K562 (cell line): ENCODE results near the gene RRAS. TPM values are rescaled to one million over a fixed set of nuclear protein-coding genes. Genes with fewer than 3 reads are reported as not detected.

Experiments
- ATAC-seq: fragments of 200-7000 bp; cut with Tn5 transposase; 3 replicates; pipeline ENCODE4 v1.9.1; 2020; ENCODE audit warnings: moderate library complexity
- BruUV-seq: library from RNA; stranded (reverse); fragments of 400-500 nt; replicated peaks from 2 replicates; lab custom pipeline; 2021; lab: Mats Ljungman, UMichigan
- CTCF ChIA-PET: fragments of 300-600 bp; formaldehyde crosslinking; extraction: SDS; loops from one replicate; lab custom pipeline; 2021; ENCODE audit warnings: low intra/inter-chr PET ratio; lab: Yijun Ruan, JAX
- POLR2A ChIA-PET: fragments of 300-600, 350-650 bp; sonication (Branson Sonifier 250); formaldehyde crosslinking; extraction: SDS; loops from one replicate; lab custom pipeline; 2021; ENCODE audit warnings: antibody characterized with exemption, inconsistent platforms; lab: Yijun Ruan, JAX
- DNase-seq, 4 experiments: peaks; one replicate each; pipeline versions ENCODE4 v3.0.0 to v3.0.0-alpha.2; 2011 to 2018; ENCODE audit warnings: low spot score in 3 of 4, mixed read lengths in 3 of 4; ENCODE audit errors: extremely low read depth in 1 of 4
- FAIRE-seq: peaks from 2 replicates; lab custom pipeline; 2011; peaks lifted over from hg19 to GRCh38; lab: Jason Lieb, UNC
- H2AFZ ChIP-seq: 2 replicates; pipeline ENCODE4 v1.6.0; 2011; ENCODE audit warnings: low read depth, low read length, control low read depth, inconsistent platforms
- H3K27ac ChIP-seq: fragments of 200-600 bp; 3 replicates; pipeline ENCODE4 v1.8.0; 2011; ENCODE audit warnings: low read depth, mild to moderate bottlenecking, control low read depth, inconsistent platforms, low read length, moderate library complexity, mixed read lengths; ENCODE audit errors: extremely low read depth
- H3K27me3 ChIP-seq, 2 experiments: fragments of 300-600 bp in 1 of 2; 2 replicates in 1 of 2; 3 replicates in 1 of 2; pipeline versions ENCODE4 v1.6.0 to v1.8.0; 2011; ENCODE audit warnings: inconsistent platforms in 2 of 2, low read length in 2 of 2, mild to moderate bottlenecking in 1 of 2, mixed read lengths in 1 of 2, moderate library complexity in 1 of 2; ENCODE audit not compliant: control insufficient read depth in 2 of 2, insufficient read depth in 2 of 2
- H3K36me3 ChIP-seq: fragments of 300-600 bp; 3 replicates; pipeline ENCODE4 v1.8.0; 2011; ENCODE audit warnings: mild to moderate bottlenecking, low read length, inconsistent platforms; ENCODE audit not compliant: control insufficient read depth, insufficient read depth
- H3K4me1 ChIP-seq, 2 experiments: fragments of 200-600 bp in 1 of 2; replicated peaks in 1 of 2; 2 replicates in 1 of 2; 3 replicates in 1 of 2; pipeline versions ENCODE4 v1.5.1 to v1.8.0; 2011; ENCODE audit warnings: inconsistent platforms in 2 of 2, low read length in 2 of 2, mild to moderate bottlenecking in 1 of 2, mixed read lengths in 1 of 2, moderate library complexity in 1 of 2; ENCODE audit not compliant: control insufficient read depth in 2 of 2, insufficient read depth in 2 of 2
- H3K4me2 ChIP-seq: 2 replicates; pipeline ENCODE4 v1.6.1; 2011; ENCODE audit warnings: low read length, control low read depth, inconsistent platforms, mixed read lengths; ENCODE audit not compliant: insufficient read depth
- H3K4me3 ChIP-seq: fragments of 200-600 bp; sonication (generic), shearing (Covaris generic); 2 replicates; pipeline ENCODE4 v1.5.1; 2016; ENCODE audit warnings: control low read depth, inconsistent platforms
- H3K79me2 ChIP-seq: fragments of 200-600 bp; 3 replicates; pipeline ENCODE4 v1.8.0; 2011; ENCODE audit warnings: low read length, inconsistent platforms; ENCODE audit not compliant: control insufficient read depth, insufficient read depth
- H3K9ac ChIP-seq, 2 experiments: 2 replicates each; pipeline versions ENCODE4 v1.6.0 to v1.6.1; 2011; ENCODE audit warnings: low read depth in 2 of 2, low read length in 2 of 2, control low read depth in 1 of 2, inconsistent platforms in 1 of 2, mild to moderate bottlenecking in 1 of 2, mixed read lengths in 1 of 2; ENCODE audit not compliant: insufficient read depth in 1 of 2
- H3K9me1 ChIP-seq: one replicate; pipeline ENCODE4 v1.6.0; 2011; ENCODE audit warnings: inconsistent platforms, mild to moderate bottlenecking, low read length, moderate library complexity; ENCODE audit not compliant: control insufficient read depth, insufficient read depth
- H3K9me3 ChIP-seq: replicated peaks from 2 replicates; pipeline ENCODE4 v1.5.1; 2011; ENCODE audit warnings: low read depth, low read length, inconsistent platforms; ENCODE audit not compliant: control insufficient read depth, insufficient read depth
- H4K20me1 ChIP-seq: replicated peaks from 2 replicates; pipeline ENCODE4 v1.6.1; 2011; ENCODE audit warnings: low read length, inconsistent platforms, mixed read lengths; ENCODE audit not compliant: control insufficient read depth, insufficient read depth
- MEIS2 ChIP-seq: fragments of 450-650 bp; IDR thresholded peaks from 2 replicates; pipeline ENCODE4 v1.6.1; 2014; ENCODE audit warnings: mild to moderate bottlenecking; ENCODE audit not compliant: partially characterized antibody
- POLR2A ChIP-seq: fragments of 450-650 bp; conservative IDR thresholded peaks from 2 replicates; pipeline ENCODE4 v1.6.1; 2016
- POLR2G ChIP-seq: fragments of 200-400 bp; formaldehyde crosslinking; IDR thresholded peaks from 2 replicates; pipeline ENCODE4 v1.6.1; 2017; ENCODE audit warnings: low read depth, mild to moderate bottlenecking, antibody characterized with exemption, low read length, moderate library complexity
- SPI1 ChIP-seq: IDR thresholded peaks from 2 replicates; pipeline ENCODE4 v1.6.1; 2011; ENCODE audit warnings: low read depth, low read length, control low read depth, borderline replicate concordance
- SUPT5H ChIP-seq: fragments of 450-650 bp; IDR thresholded peaks from 2 replicates; pipeline ENCODE4 v1.6.1; 2016
- WGBS: fragments of 100-300 bp; shearing (Covaris generic); methylation state at CpG from one replicate; pipeline ENCODE4 v1.1.6; 2016; ENCODE audit warnings: low coverage, mixed read lengths; ENCODE audit not compliant: insufficient coverage; ENCODE audit errors: missing lambda C conversion rate; 5-methylcytosine and 5-hydroxymethylcytosine counted together
- in situ Hi-C: fragments of 300-500 bp; cut with MboI; formaldehyde crosslinking; loops from 4 replicates; pipeline ENCODE4 v1.15.0; 2018; ENCODE audit warnings: inconsistent platforms, mixed read lengths
- intact Hi-C: fragments of 100-400 bp; cut with micrococcal nuclease; formaldehyde crosslinking; loops from 2 replicates; pipeline ENCODE4 v1.14.2; 2022
- polyA plus RNA-seq, 8 experiments: library from polyadenylated mRNA; depleted of rRNA in 4 of 8; stranded (reverse) in 5 of 8; unstranded in 3 of 8; fragments of >200 nt; fragmentation: Nextera tagmentation in 2 of 8; fragmentation: Illumina TruSeq in 1 of 8; extraction: Ambion mirVana in 2 of 8; extraction: Trizol in 1 of 8; gene quantifications; 2 replicates each; pipeline versions ENCODE4 v1.2.1 to v1.2.3, GENCODE V29; 2011 to 2014; ENCODE audit warnings: inconsistent platforms in 1 of 8, missing spikeins in 1 of 8
- total RNA-seq, 7 experiments: library from RNA; depleted of rRNA in 6 of 7; stranded (reverse); fragments of >200 nt in 6 of 7; fragmentation: Illumina TruSeq in 2 of 7; extraction: Trizol in 2 of 7; gene quantifications; 2 replicates each; pipeline versions ENCODE4 v1.2.1 to v1.2.3, GENCODE V29; 2011 to 2021; ENCODE audit warnings: low replicate concordance in 1 of 7

RRAS gene
- total and polyA plus RNA-seq, 9 of the 15 experiments (the other 6 are each of a cell fraction or from before 2014, with no cell fraction given): 0.70 to 17.3 (median 8.2) TPM

GRCh38 chr19:49687566-49688316 is 47.8 kb upstream of the RRAS start:
- DNase-seq (no peak), FAIRE-seq (no peak), ATAC-seq (no peak)
- H3K4me3 ChIP-seq: no peak overlapping the region
- H3K27me3 ChIP-seq: no peaks in the 10 kb centered on the region
- H3K9me3 ChIP-seq: no peaks in the 10 kb centered on the region
- peaks cover 66% of the 10 kb centered on the region; the same call in 2 of the 3 replicates for H3K36me3 ChIP-seq
- intact Hi-C loops (no loop called here), in situ Hi-C loops (no loop called here)
- no peak overlapping the region for H3K4me2 ChIP-seq
- no TSS peak for BruUV-seq
- H2AFZ ChIP-seq: no peak overlapping the region
- 0 out of 2 replicates have a peak, but pooled peaks have one; percentile 18 for TF ChIP-seq POLR2A
- TF ChIP-seq SUPT5H: 0 out of 2 replicates have a peak, but pooled peaks have one; percentile 21
- no peak for TF ChIP-seq MEIS2
- TF ChIP-seq SPI1: peak; percentile 54; the same call in 1 of the 2 replicates
- TF ChIP-seq POLR2G: peak; percentile 49; the same call in 1 of the 2 replicates
- H4K20me1 ChIP-seq: no peaks in the 10 kb centered on the region; the same call in 1 of the 2 replicates
- H3K27ac ChIP-seq: no peak overlapping the region
- H3K79me2 ChIP-seq: peaks cover 2% of the 10 kb centered on the region; the same call in 1 of the 3 replicates
- ChIA-PET POLR2A (interaction anchor here (0.5 to 1.9 kb wide), 3 partner anchors 11 to 179 kb away, joined by 3 to 9 read pairs (median 3); partner anchors contain the start of gene PRMT1), CTCF (no interaction called here)
- peaks cover 0 to 71% of the 10 kb centered on the region in 2 experiments; a peak in 2 of 5 replicates for H3K4me1 ChIP-seq
- no peaks in the 10 kb centered on the region for H3K9me1 ChIP-seq
- H3K9ac ChIP-seq: no peak overlapping the region
- WGBS: 82% methylated on average over 16 of the region's 26 CpGs
